IPS-NIHi11 (cell line): ENCODE results near the gene TNFRSF17.
A peak's percentile ranks its signal among the peaks of the same experiment; 100 is the strongest.
"Not testable (repeated sequence)": the region's sequence is repeated elsewhere in the genome, so short reads cannot be mapped to it uniquely, and the experiment has no call there.

ENCODE experiments used
- DNase-seq: peaks from one replicate; pipeline ENCODE4 v3.0.0; 2012; ENCODE audit warnings: mixed read lengths, low spot score

TNFRSF17 gene

GRCh38 chr16:11970292-11970691 is 5.3 kb downstream of the TNFRSF17 start:
- not testable (repeated sequence) for DNase-seq

GRCh38 chr16:11972128-11972527 is 7.1 kb downstream of the TNFRSF17 start:
- no peak for DNase-seq

- DNase-seq = no peak
Observed at GRCh38 chr16:11973070-11973469, 8.1 kb downstream of the TNFRSF17 start.

GRCh38 chr16:11976850-11977375 is 11.9 kb downstream of the TNFRSF17 start:
- DNase-seq = no peak

GRCh38 chr16:11977376-11978041 is 12.5 kb downstream of the TNFRSF17 start:
- DNase-seq = no peak

- no peak for DNase-seq
Observed at GRCh38 chr16:11978080-11978479, 13.1 kb downstream of the TNFRSF17 start.

GRCh38 chr16:11979013-11979672 is 14.1 kb downstream of the TNFRSF17 start:
- DNase-seq = no peak

- DNase-seq = no peak
Observed at GRCh38 chr16:11980136-11980844, 15.3 kb downstream of the TNFRSF17 start.

GRCh38 chr16:11985250-11985649 is 20.2 kb downstream of the TNFRSF17 start:
- DNase-seq = no peak

- DNase-seq = no peak
Observed at GRCh38 chr16:11986521-11987057, 21.6 kb downstream of the TNFRSF17 start.

GRCh38 chr16:11988258-11988978 is 23.4 kb downstream of the TNFRSF17 start:
- no peak for DNase-seq

GRCh38 chr16:11990702-11991390 is 25.8 kb downstream of the TNFRSF17 start:
- DNase-seq = no peak

GRCh38 chr16:11992008-11992584 is 27.1 kb downstream of the TNFRSF17 start:
- DNase-seq = no peak

GRCh38 chr16:11992586-11993524 is 27.8 kb downstream of the TNFRSF17 start:
- DNase-seq = peak; percentile 31

- no peak for DNase-seq
Observed at GRCh38 chr16:11994143-11995119, 29.4 kb downstream of the TNFRSF17 start.

- DNase-seq = no peak
Observed at GRCh38 chr16:11996433-11997330, 31.7 kb downstream of the TNFRSF17 start.

- DNase-seq = no peak
Observed at GRCh38 chr16:12000032-12000431, 35.0 kb downstream of the TNFRSF17 start.
